Measurements from ENCODE around the gene KRT86.
"Not testable (repeated sequence)": the region's sequence is repeated elsewhere in the genome, so short reads cannot be mapped to it uniquely, and the experiment has no call there.

The KRT86 gene

DNA sequence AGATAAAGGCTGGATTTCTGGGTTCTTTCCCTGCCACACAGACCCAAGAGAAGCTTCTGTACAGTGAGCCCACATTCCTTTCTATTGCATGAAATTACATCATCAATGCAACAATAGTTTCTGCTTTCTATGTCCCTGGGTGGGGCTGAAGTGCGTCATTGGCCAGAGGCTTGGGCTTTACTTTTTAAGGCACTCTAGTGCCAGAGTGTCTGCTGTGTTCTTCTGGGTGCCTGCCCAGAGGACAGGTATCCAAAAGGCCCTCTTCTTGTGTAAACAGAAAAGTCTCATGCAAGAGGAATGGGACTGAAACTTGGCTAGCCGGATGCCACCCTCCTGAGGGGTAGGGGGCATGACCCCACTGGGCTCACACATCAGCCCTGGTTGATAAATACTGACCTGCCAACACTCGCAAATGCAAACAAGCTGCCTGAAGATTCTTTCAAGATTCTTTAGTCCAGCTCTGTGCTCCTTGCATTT, 5.9 kb downstream of the KRT86 start:
- TF ChIP-seq, protein P1, sequence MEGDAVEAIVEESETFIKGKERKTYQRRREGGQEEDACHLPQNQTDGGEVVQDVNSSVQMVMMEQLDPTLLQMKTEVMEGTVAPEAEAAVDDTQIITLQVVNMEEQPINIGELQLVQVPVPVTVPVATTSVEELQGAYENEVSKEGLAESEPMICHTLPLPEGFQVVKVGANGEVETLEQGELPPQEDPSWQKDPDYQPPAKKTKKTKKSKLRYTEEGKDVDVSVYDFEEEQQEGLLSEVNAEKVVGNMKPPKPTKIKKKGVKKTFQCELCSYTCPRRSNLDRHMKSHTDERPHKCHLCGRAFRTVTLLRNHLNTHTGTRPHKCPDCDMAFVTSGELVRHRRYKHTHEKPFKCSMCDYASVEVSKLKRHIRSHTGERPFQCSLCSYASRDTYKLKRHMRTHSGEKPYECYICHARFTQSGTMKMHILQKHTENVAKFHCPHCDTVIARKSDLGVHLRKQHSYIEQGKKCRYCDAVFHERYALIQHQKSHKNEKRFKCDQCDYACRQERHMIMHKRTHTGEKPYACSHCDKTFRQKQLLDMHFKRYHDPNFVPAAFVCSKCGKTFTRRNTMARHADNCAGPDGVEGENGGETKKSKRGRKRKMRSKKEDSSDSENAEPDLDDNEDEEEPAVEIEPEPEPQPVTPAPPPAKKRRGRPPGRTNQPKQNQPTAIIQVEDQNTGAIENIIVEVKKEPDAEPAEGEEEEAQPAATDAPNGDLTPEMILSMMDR (conservative IDR thresholded peaks at IDR 0.05), result no peak
- no peak for TF ChIP-seq ZFX (IDR thresholded peaks at IDR 0.05)
- H3K27ac ChIP-seq, result peak overlapping the region; percentile 19

GRCh38 chr12:52280796-52281560, 6.5 kb downstream of the KRT86 start:
- H3K27ac ChIP-seq, result peak overlapping the region; percentile 19
- no peak for TF ChIP-seq ZFX (IDR thresholded peaks at IDR 0.05)
- TF ChIP-seq, protein P1 (conservative IDR thresholded peaks at IDR 0.05), result no peak

DNA sequence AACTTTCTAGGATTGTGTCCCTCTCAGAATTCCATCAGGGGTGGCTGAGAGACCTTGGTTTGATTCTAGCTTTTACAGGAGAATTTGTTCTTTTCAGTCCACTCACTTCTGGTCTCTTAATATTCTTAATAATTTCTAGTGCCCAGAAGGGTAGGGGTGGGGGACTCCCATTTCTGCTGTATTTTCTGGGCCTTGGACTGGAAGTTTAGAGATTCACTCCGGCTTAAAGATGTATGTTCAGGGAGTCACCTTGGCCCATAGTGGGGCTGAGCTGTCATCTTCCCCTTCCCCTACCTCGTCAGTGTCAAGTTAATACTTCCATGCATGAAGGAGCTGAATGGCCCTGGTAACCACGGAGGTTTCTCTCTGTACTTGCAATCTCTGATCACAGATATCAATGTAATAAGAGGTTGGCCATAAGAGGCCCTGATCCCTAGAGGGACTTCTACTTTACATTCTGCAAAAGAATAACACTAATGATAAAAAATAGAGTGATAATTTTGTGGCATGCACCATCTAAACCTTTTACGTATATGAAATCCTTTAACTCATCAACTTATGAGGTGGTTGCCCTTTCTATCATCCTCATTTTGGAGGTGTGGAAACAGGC, 10.2 kb downstream of the KRT86 start:
- H3K27ac ChIP-seq, result no peak overlapping the region
- no peak for TF ChIP-seq ZFX (IDR thresholded peaks at IDR 0.05)
- TF ChIP-seq, protein P1 (conservative IDR thresholded peaks at IDR 0.05), result no peak

- H3K27ac ChIP-seq, result no peak overlapping the region
- TF ChIP-seq, protein P1 (conservative IDR thresholded peaks at IDR 0.05), result no peak
Observed at GRCh38 chr12:52285172-52285745, 10.8 kb downstream of the KRT86 start.

- H3K27ac ChIP-seq, result no peak overlapping the region
- TF ChIP-seq, protein P1 (conservative IDR thresholded peaks at IDR 0.05), result no peak
- TF ChIP-seq ZFX (IDR thresholded peaks at IDR 0.05), result no peak
Observed at GRCh38 chr12:52285851-52286530, 11.5 kb downstream of the KRT86 start.

DNA sequence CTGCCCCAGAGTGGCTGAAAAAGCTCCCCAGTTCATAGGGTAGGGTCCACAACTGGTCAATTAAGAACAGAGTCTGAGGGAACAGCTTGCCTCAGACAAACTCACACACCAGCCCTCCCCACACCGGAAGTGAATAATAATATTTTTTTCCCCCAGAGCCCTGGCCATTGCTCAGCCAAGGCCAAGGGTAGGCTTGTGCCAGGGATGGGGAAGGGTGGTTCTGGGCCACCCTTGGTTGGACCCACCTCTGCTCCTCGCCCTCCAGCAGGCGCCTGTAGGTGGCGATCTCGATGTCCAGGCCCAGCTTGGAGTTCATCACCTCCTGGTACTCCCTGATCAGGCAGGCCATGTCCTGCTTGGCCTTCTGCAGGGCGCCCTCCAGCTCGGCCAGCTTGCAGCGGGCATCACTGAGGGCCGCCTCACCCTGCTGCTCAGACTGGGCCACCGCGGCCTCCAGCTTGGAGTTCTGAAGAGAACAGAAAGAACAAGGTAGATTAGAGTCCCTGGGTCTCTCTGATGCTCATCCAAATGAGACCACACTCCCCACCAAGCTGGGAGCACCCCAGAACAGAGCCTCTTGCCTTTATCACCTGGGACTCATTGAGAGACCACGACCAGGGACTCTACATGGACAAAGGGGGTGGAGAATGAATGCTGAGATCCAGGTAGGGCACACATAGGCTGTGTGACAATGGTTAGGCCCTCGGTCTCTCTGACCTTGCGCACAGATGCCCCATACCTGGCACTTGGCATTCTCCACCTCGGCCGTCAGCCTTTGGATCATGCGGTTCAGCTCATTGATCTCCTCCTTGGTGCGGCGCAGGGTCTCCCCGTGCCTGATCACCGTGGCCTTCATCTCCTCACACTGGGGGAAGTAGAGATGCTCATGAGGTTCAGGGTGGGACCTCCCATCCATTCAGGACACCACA, 12.7 kb downstream of the KRT86 start:
- H3K27ac ChIP-seq, result not testable (repeated sequence)
- TF ChIP-seq, protein P1 (conservative IDR thresholded peaks at IDR 0.05), result peak; percentile 66

DNA sequence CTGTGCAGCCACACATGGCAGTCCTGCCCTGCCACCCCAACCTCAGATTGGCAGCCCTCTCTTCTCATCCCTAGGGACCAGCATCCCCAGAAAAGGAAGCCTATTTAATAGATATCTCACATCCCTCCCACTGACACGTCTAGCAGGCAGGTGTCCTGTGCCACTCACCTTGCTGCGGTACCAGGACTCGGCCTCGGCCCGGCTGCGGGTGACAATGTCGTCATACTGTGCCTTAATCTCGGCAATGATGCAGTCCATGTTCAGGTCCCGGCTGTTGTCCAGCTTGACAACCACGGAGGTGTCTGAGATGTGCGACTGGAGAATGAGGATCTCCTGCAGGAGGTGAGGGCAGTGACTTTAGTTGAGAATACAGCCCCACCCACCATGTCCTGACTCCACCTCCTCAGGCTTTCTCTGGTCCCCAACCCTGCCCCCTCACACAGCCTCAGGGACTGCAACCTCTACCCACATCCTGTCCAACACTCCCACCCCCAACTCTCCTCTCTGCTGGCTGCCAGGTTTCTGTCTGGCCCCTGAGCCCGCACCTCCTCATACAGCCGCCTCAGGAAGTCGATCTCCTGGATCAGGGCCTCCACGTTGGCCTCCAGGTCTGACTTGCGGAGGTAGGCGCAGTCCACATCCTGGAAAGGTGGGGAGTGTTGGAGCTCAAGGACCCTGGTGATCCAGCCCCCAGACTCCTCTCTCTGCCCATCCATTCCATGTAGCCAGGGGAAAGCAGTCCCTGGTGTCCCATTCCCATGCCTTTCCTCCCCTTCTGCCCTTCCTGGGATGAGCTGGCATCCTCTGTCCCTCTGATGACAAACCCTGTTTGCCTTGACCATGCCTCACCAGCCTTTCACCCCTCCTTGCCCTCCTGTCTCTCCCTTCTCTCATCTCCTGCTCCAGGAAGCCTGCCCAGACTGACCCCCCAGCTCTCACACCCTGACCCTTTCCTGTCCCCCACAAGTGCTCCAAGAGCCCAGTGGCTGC, 13.7 kb downstream of the KRT86 start:
- not testable (repeated sequence) for H3K27ac ChIP-seq

DNA sequence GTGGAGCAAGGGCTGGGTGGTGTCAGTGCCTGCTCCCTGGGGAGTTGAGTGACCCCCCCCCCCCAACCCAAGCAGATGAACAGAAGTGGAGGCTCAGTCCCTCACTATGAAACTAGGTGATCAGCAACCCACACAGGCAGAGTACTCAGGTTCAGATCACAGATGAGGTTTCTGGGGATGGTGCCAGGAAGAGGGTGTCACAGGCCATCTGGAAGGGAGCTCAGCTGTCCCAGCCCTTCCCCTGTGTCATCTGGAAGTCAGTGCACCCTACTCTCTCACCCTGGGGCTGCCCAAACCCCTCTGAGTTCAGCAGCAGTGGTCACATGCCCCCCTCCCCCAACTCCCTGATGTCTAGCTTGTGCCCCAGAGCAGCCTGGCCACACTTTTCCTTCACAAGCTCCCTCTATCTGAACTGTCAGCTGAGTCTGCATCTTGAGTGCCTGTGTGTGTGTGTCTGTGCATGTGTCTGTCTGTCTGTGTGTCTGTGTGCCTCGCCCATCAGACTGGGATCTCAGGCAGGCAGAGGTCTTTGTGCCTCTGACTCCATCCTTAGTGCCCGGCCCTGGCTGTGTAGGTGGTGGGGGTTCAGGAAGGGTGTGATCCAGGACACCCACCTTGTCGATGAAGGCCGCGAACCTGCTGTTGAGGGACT, 16.2 kb downstream of the KRT86 start:
- H3K27ac ChIP-seq, result not testable (repeated sequence)

Measured in C4-2B (cell line).